K562 (cell line): ENCODE measurements around the gene VDAC2. TPM values are rescaled to one million over a fixed set of nuclear protein-coding genes. Genes with fewer than 3 reads are reported as not detected.
A peak's percentile ranks its signal among the peaks of the same experiment; 100 is the strongest.

Experiments used
- BHLHE40 ChIP-seq: IDR thresholded peaks from 2 replicates; pipeline ENCODE4 v1.6.1; 2011; ENCODE audit warnings: low read length, improper control_type of control experiment
- CXXC5 ChIP-seq: fragments of 250-450 bp; sonication (Bioruptor Pico); IDR thresholded peaks from 2 replicates; pipeline ENCODE4 v1.8.0; 2022; ENCODE audit warnings: inconsistent platforms, mild to moderate bottlenecking, moderate library complexity
- ELK3 ChIP-seq: fragments of 450-650 bp; formaldehyde crosslinking; IDR thresholded peaks from 2 replicates; pipeline ENCODE4 v1.4.0; 2020; ENCODE audit warnings: mild to moderate bottlenecking
- ETV5 ChIP-seq: sonication (generic); formaldehyde crosslinking; IDR thresholded peaks from 2 replicates; pipeline ENCODE4 v1.4.0; 2020; ENCODE audit warnings: low read depth, mild to moderate bottlenecking, missing genetic modification reagents
- GABPB2 ChIP-seq: fragments of 250-450 bp; sonication (Bioruptor Pico); conservative IDR thresholded peaks from 2 replicates; pipeline ENCODE4 v1.5.1; 2021; ENCODE audit warnings: mild to moderate bottlenecking
- KDM2B ChIP-seq: fragments of 250-450 bp; sonication (Bioruptor Pico); IDR thresholded peaks from 2 replicates; pipeline ENCODE4 v1.8.0; 2021; ENCODE audit warnings: mild to moderate bottlenecking, moderate library complexity
- MBD2 ChIP-seq: sonication (generic); IDR thresholded peaks from 2 replicates; pipeline ENCODE4 v1.6.1; 2016; ENCODE audit warnings: low read depth, borderline replicate concordance
- NFXL1 ChIP-seq: fragments of 450-650 bp; formaldehyde crosslinking; IDR thresholded peaks from 2 replicates; pipeline ENCODE4 v1.4.0; 2021; ENCODE audit warnings: mild to moderate bottlenecking
- PRPF4 ChIP-seq: fragments of 200-400 bp; formaldehyde crosslinking; IDR thresholded peaks from one replicate; pipeline ENCODE4 v1.6.1; 2017; ENCODE audit warnings: low read length, low read depth, mild to moderate bottlenecking; ENCODE audit not compliant: insufficient read depth, poor library complexity, severe bottlenecking
- SAFB2 ChIP-seq: fragments of 200-400 bp; formaldehyde crosslinking; IDR thresholded peaks from 2 replicates; pipeline ENCODE4 v1.6.1; 2018; ENCODE audit warnings: borderline replicate concordance, low read length, low read depth, moderate library complexity; ENCODE audit not compliant: severe bottlenecking
- SMARCC2 ChIP-seq: fragments of 450-650 bp; IDR thresholded peaks from 2 replicates; pipeline ENCODE4 v1.6.1; 2017; ENCODE audit warnings: antibody characterized with exemption, moderate library complexity, mild to moderate bottlenecking, low read depth
- STAT5A ChIP-seq: IDR thresholded peaks from 2 replicates; pipeline ENCODE4 v1.6.1; 2012; ENCODE audit warnings: low read length, inconsistent platforms, borderline replicate concordance
- ZBTB17 ChIP-seq: fragments of 450-650 bp; formaldehyde crosslinking; IDR thresholded peaks from 2 replicates; pipeline ENCODE4 v1.4.0; 2020; ENCODE audit warnings: mild to moderate bottlenecking
- ZNF184 ChIP-seq: sonication (generic); formaldehyde crosslinking; IDR thresholded peaks from 2 replicates; pipeline ENCODE4 v1.5.0; 2020; ENCODE audit warnings: missing genetic modification reagents
- ZNF584 ChIP-seq: fragments of 200-800 bp; sonication (Bioruptor generic); IDR thresholded peaks from 2 replicates; pipeline ENCODE4 v1.6.1; 2016; ENCODE audit warnings: low read depth, mild to moderate bottlenecking, missing genetic modification characterization, missing compliant biosample characterization
- polyA plus RNA-seq, 8 experiments: library from polyadenylated mRNA; depleted of rRNA in 4 of 8; stranded (reverse) in 5 of 8; unstranded in 3 of 8; fragments of >200 nt; fragmentation: Nextera tagmentation in 2 of 8; fragmentation: Illumina TruSeq in 1 of 8; extraction: Ambion mirVana in 2 of 8; extraction: Trizol in 1 of 8; gene quantifications; 2 replicates each; pipeline versions ENCODE4 v1.2.1 to v1.2.3, GENCODE V29; 2011 to 2014; ENCODE audit warnings: inconsistent platforms in 1 of 8, missing spikeins in 1 of 8
- total RNA-seq, 7 experiments: library from RNA; depleted of rRNA in 6 of 7; stranded (reverse); fragments of >200 nt in 6 of 7; fragmentation: Illumina TruSeq in 2 of 7; extraction: Trizol in 2 of 7; gene quantifications; 2 replicates each; pipeline versions ENCODE4 v1.2.1 to v1.2.3, GENCODE V29; 2011 to 2021; ENCODE audit warnings: low replicate concordance in 1 of 7
- TF ChIP-seq, protein P1 (sequence below): fragments of 450-650 bp; formaldehyde crosslinking; IDR thresholded peaks from 2 replicates; pipeline ENCODE4 v1.4.0; 2020; ENCODE audit warnings: mild to moderate bottlenecking, moderate library complexity
- TF ChIP-seq, protein P2 (sequence below): fragments of 450-650 bp; IDR thresholded peaks from 2 replicates; pipeline ENCODE4 v1.7.1; 2018; ENCODE audit warnings: mild to moderate bottlenecking, low read depth; ENCODE audit not compliant: partially characterized antibody
- TF ChIP-seq, protein P3 (sequence below): fragments of 250-450 bp; sonication (Bioruptor Pico); IDR thresholded peaks from 2 replicates; pipeline ENCODE4 v1.8.0; 2021; ENCODE audit warnings: moderate library complexity, mild to moderate bottlenecking, inconsistent platforms

Gene VDAC2
- total and polyA plus RNA-seq, 9 of the 15 experiments (the other 6 are each of a cell fraction or from before 2014, with no cell fraction given): 139 to 450 (median 250) TPM

GRCh38 chr10:75210282-75211006 lies at the start of gene VDAC2 (continued):
- TF ChIP-seq, protein P1, sequence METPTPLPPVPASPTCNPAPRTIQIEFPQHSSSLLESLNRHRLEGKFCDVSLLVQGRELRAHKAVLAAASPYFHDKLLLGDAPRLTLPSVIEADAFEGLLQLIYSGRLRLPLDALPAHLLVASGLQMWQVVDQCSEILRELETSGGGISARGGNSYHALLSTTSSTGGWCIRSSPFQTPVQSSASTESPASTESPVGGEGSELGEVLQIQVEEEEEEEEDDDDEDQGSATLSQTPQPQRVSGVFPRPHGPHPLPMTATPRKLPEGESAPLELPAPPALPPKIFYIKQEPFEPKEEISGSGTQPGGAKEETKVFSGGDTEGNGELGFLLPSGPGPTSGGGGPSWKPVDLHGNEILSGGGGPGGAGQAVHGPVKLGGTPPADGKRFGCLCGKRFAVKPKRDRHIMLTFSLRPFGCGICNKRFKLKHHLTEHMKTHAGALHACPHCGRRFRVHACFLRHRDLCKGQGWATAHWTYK (CRISPR knock-in tag): peak; percentile 69; the same call in 1 of the 2 replicates
- TF ChIP-seq SAFB2 (no peak), BHLHE40 (no peak), GABPB2 (CRISPR knock-in tag) (no peak), ETV5 (CRISPR knock-in tag) (peak; percentile 12; the same call in 1 of the 2 replicates), SMARCC2 (no peak), STAT5A (no peak), ZNF184 (CRISPR knock-in tag) (no peak), ZNF584 (0 out of 2 replicates have a peak, but pooled peaks have one; percentile 20), NFXL1 (CRISPR knock-in tag) (no peak), PRPF4 (peak; percentile 85), CXXC5 (CRISPR knock-in tag) (peak; percentile 91), KDM2B (0 out of 2 replicates have a peak, but pooled peaks have one; percentile 16), ZBTB17 (CRISPR knock-in tag) (peak; percentile 51; the same call in 1 of the 2 replicates), ELK3 (no peak), MBD2 (peak; percentile 50; the same call in 1 of the 2 replicates)
- TF ChIP-seq, protein P2, sequence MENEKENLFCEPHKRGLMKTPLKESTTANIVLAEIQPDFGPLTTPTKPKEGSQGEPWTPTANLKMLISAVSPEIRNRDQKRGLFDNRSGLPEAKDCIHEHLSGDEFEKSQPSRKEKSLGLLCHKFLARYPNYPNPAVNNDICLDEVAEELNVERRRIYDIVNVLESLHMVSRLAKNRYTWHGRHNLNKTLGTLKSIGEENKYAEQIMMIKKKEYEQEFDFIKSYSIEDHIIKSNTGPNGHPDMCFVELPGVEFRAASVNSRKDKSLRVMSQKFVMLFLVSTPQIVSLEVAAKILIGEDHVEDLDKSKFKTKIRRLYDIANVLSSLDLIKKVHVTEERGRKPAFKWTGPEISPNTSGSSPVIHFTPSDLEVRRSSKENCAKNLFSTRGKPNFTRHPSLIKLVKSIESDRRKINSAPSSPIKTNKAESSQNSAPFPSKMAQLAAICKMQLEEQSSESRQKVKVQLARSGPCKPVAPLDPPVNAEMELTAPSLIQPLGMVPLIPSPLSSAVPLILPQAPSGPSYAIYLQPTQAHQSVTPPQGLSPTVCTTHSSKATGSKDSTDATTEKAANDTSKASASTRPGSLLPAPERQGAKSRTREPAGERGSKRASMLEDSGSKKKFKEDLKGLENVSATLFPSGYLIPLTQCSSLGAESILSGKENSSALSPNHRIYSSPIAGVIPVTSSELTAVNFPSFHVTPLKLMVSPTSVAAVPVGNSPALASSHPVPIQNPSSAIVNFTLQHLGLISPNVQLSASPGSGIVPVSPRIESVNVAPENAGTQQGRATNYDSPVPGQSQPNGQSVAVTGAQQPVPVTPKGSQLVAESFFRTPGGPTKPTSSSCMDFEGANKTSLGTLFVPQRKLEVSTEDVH: no peak
- TF ChIP-seq, protein P3, sequence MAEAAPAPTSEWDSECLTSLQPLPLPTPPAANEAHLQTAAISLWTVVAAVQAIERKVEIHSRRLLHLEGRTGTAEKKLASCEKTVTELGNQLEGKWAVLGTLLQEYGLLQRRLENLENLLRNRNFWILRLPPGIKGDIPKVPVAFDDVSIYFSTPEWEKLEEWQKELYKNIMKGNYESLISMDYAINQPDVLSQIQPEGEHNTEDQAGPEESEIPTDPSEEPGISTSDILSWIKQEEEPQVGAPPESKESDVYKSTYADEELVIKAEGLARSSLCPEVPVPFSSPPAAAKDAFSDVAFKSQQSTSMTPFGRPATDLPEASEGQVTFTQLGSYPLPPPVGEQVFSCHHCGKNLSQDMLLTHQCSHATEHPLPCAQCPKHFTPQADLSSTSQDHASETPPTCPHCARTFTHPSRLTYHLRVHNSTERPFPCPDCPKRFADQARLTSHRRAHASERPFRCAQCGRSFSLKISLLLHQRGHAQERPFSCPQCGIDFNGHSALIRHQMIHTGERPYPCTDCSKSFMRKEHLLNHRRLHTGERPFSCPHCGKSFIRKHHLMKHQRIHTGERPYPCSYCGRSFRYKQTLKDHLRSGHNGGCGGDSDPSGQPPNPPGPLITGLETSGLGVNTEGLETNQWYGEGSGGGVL (CRISPR knock-in tag): no peak
